NCI-H2171 treated with DMSO at 0.1 percent for 48 hours (cell line): ENCODE measurements around the gene CKB.

Experiments used
- DNase-seq: peaks from one replicate; lab custom pipeline; 2025; lab: John Stamatoyannopoulos, UW

CKB gene

GRCh38 chr14:103510724-103511693, 11.6 kb downstream of the CKB start:
- no peak for DNase-seq

- no peak for DNase-seq
Observed at GRCh38 chr14:103509864-103510723, 12.5 kb downstream of the CKB start.

- no peak for DNase-seq
Observed at GRCh38 chr14:103508521-103509329, 13.9 kb downstream of the CKB start.

- DNase-seq = no peak
Observed at GRCh38 chr14:103507751-103508150, 14.9 kb downstream of the CKB start.

- no peak for DNase-seq
Observed at GRCh38 chr14:103504991-103505565, 17.6 kb downstream of the CKB start.

GRCh38 chr14:103503296-103503695, 19.3 kb downstream of the CKB start:
- no peak for DNase-seq

GRCh38 chr14:103502877-103503276, 19.8 kb downstream of the CKB start:
- DNase-seq = no peak

GRCh38 chr14:103501921-103502669, 20.5 kb downstream of the CKB start:
- no peak for DNase-seq

- DNase-seq = no peak
Observed at GRCh38 chr14:103501041-103501870, 21.4 kb downstream of the CKB start.

GRCh38 chr14:103500148-103500990, 22.3 kb downstream of the CKB start:
- DNase-seq = peak; percentile 84

GRCh38 chr14:103499709-103500108, 22.9 kb downstream of the CKB start:
- no peak for DNase-seq

GRCh38 chr14:103496776-103497175, 25.9 kb downstream of the CKB start:
- DNase-seq = no peak

GRCh38 chr14:103495854-103496253, 26.8 kb downstream of the CKB start:
- no peak for DNase-seq

GRCh38 chr14:103492156-103492925, 30.3 kb downstream of the CKB start:
- no peak for DNase-seq

GRCh38 chr14:103491691-103492090, 30.9 kb downstream of the CKB start:
- DNase-seq = no peak

- no peak for DNase-seq
Observed at GRCh38 chr14:103489621-103490020, 33.0 kb downstream of the CKB start.

- peak; percentile 64 for DNase-seq
Observed at GRCh38 chr14:103488960-103489359, 33.7 kb downstream of the CKB start.

- peak; percentile 76 for DNase-seq
Observed at GRCh38 chr14:103488071-103488470, 34.6 kb downstream of the CKB start.
